Gastroesophageal sphincter (tissue), 4 donors: ENCODE measurements around the gene DLG4. TPM values are rescaled to one million over a fixed set of nuclear protein-coding genes. Genes with fewer than 3 reads are reported as not detected.

Experiments used
- ATAC-seq: fragments of 150-250 bp; one replicate; pipeline ENCODE4 v1.9.1; 2016; ENCODE audit warnings: mild to moderate bottlenecking, moderate library complexity
- H3K27ac ChIP-seq, 4 donors: fragments of 200-600 bp; sonication (generic) in 3 of 4; 1 replicate in 3 of 4; 2 replicates in 1 of 4; pipeline ENCODE4 v1.5.1; 2016 to 2019
- H3K27me3 ChIP-seq: fragments of 200-600 bp; sonication (generic); one replicate; pipeline ENCODE4 v1.5.1; 2019
- H3K36me3 ChIP-seq, 2 donors: fragments of 200-600 bp; sonication (generic); one replicate each; pipeline ENCODE4 v1.5.1; 2019; ENCODE audit warnings: control low read depth in 1 of 2
- H3K4me1 ChIP-seq, 3 donors: fragments of 200-600 bp; sonication (generic); 1 replicate in 2 of 3; 2 replicates in 1 of 3; pipeline ENCODE4 v1.5.1; 2016 to 2019; ENCODE audit warnings: control low read depth in 2 of 3
- H3K4me3 ChIP-seq, 2 donors: fragments of 200-600 bp; sonication (generic); one replicate each; pipeline ENCODE4 v1.5.1; 2019; ENCODE audit warnings: mild to moderate bottlenecking in 1 of 2, moderate library complexity in 1 of 2
- H3K9me3 ChIP-seq, 3 donors: fragments of 200-600 bp; sonication (generic); one replicate each; pipeline ENCODE4 v1.5.1; 2017 to 2019; ENCODE audit warnings: control low read depth in 2 of 3
- EP300 ChIP-seq: sonication (generic); formaldehyde crosslinking; IDR thresholded peaks from one replicate; pipeline ENCODE4 v1.6.1; 2017; ENCODE audit warnings: antibody characterized with exemption, mild to moderate bottlenecking
- POLR2A ChIP-seq, 2 donors: fragments of 450-650 bp; IDR thresholded peaks; one replicate each; pipeline ENCODE4 v1.6.1; 2017; ENCODE audit warnings: antibody characterized with exemption in 2 of 2, mild to moderate bottlenecking in 2 of 2, moderate library complexity in 1 of 2
- POLR2AphosphoS5 ChIP-seq: sonication (generic); formaldehyde crosslinking; IDR thresholded peaks from one replicate; pipeline ENCODE4 v1.6.1; 2017; ENCODE audit warnings: antibody characterized with exemption
- WGBS, 2 donors: methylation state at CpG; one replicate each; pipeline ENCODE4 v1.1.5; 2018; ENCODE audit warnings: low coverage in 1 of 2; 5-methylcytosine and 5-hydroxymethylcytosine counted together
- total RNA-seq, 4 donors: library from RNA; depleted of rRNA; stranded (reverse); fragments of >200 nt; gene quantifications; one replicate each; pipeline ENCODE4 v1.1.0, GENCODE V29; 2016
- TF ChIP-seq, protein P1 (sequence below), 4 experiments: fragments of 200-600 bp in 2 of 4; fragments of 450-650 bp in 2 of 4; sonication (generic) in 1 of 4; IDR thresholded peaks; one replicate each; pipeline ENCODE4 v1.5.1; 2017 to 2019; ENCODE audit warnings: antibody characterized with exemption in 4 of 4, mild to moderate bottlenecking in 2 of 4, moderate library complexity in 2 of 4

Gene DLG4
- total RNA-seq, 4 donors from 2014 or later: 14.1 to 21.7 (median 16.5) TPM

DNA sequence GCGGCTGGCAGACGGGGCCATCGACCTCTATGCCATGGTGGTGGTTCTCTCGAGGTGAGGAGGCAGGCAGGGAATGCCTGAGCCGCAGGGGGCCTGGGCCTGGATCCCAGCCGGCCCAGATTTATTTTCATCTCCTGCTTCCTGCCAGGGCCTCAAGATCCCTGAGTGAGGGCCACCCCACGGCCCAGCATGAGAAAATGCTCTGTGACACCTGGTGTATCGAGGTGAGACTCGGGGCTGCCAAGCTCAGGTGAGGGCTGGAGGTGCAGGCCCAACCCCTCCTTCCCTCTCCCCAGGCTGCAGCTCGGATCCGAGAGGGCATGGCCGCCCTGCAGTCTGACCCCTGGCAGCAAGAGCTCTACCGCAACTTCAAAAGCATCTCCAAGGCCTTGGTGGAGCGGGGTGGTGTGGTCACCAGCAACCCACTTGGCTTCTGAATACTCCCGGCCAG lies 5.0 kb upstream of the DLG4 start:
- Histone ChIP-seq H3K4me3 (no peak overlapping the region), H3K4me1 (peaks cover 2 to 29% (median 6%) of the 10 kb centered on the region in 3 donors), H3K9me3 (no peaks in the 10 kb centered on the region), H3K27ac (peak overlapping the region in 2 of 4 donors; percentile 11 to 62), H3K36me3 (peaks cover 0 to 88% of the 10 kb centered on the region in 2 donors), H3K27me3 (no peaks in the 10 kb centered on the region)
- no peak for ATAC-seq
- whole genome bisulfite sequencing, 2 donors: 87% methylated on average over 3 of the region's 15 CpGs; no CpG with 5 or more reads in 1 of the 2 donors
- TF ChIP-seq, protein P1, sequence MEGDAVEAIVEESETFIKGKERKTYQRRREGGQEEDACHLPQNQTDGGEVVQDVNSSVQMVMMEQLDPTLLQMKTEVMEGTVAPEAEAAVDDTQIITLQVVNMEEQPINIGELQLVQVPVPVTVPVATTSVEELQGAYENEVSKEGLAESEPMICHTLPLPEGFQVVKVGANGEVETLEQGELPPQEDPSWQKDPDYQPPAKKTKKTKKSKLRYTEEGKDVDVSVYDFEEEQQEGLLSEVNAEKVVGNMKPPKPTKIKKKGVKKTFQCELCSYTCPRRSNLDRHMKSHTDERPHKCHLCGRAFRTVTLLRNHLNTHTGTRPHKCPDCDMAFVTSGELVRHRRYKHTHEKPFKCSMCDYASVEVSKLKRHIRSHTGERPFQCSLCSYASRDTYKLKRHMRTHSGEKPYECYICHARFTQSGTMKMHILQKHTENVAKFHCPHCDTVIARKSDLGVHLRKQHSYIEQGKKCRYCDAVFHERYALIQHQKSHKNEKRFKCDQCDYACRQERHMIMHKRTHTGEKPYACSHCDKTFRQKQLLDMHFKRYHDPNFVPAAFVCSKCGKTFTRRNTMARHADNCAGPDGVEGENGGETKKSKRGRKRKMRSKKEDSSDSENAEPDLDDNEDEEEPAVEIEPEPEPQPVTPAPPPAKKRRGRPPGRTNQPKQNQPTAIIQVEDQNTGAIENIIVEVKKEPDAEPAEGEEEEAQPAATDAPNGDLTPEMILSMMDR (IDR thresholded peaks at IDR 0.05): no peak
- no peak for TF ChIP-seq POLR2AphosphoS5
- TF ChIP-seq POLR2A (IDR thresholded peaks at IDR 0.05): no peak
- no peak for TF ChIP-seq EP300

DNA sequence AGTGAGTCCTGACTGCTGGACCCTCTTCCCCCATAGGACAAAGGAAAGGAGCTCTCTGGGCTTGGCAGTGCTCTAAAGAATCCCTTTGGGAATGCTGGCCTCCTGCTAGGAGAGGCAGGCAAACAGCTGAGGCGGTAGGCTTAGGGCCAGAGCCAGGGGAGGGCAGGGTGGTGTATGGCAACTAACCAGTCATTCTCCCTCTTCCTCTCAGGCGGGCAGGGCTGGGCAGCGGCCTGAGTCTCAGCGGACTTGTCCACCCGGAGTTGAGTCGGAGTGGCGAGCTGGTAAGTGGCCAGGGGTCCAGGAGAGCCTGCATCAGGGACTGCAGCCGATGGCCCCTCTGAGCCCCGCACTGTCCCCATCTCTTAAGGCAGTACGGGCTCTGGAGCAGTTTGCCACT lies 4.5 kb upstream of the DLG4 start:
- Histone ChIP-seq H3K4me3 (no peak overlapping the region), H3K4me1 (peaks cover 2 to 34% (median 6%) of the 10 kb centered on the region in 3 donors), H3K27me3 (no peaks in the 10 kb centered on the region), H3K36me3 (peaks cover 0 to 82% of the 10 kb centered on the region in 2 donors), H3K27ac (peak overlapping the region in 2 of 4 donors; percentile 25 to 62), H3K9me3 (no peaks in the 10 kb centered on the region)
- ATAC-seq: no peak
- 78% methylated on average over 10 of the region's 10 CpGs; no CpG with 5 or more reads in 1 of the 2 donors for WGBS, 2 donors
- TF ChIP-seq, protein P1 (IDR thresholded peaks at IDR 0.05): no peak
- TF ChIP-seq POLR2AphosphoS5: peak; percentile 20

DNA sequence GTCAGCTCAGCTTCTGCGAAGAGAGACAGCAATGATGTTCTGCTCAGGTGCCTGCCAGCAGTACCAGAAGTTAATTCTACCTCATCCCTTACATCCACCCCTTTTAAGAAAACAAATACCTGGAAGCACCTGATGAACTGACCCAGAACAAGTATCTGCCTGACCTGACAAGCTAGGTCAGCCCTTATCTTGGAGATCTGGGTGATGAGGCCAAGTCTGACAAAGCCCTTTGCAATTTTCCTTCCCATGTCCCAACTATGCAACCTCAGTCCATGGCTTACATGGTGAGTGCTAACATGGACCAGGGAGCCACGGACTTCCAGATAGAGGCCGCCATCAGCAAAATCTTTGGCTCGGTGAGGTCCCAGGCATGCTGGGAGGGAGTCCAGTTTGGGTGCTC lies 3.7 kb upstream of the DLG4 start:
- Histone ChIP-seq H3K4me3 (no peak overlapping the region), H3K4me1 (peaks cover 2 to 41% (median 7%) of the 10 kb centered on the region in 3 donors), H3K9me3 (no peaks in the 10 kb centered on the region), H3K36me3 (peaks cover 0 to 75% of the 10 kb centered on the region in 2 donors), H3K27me3 (no peaks in the 10 kb centered on the region), H3K27ac (peak overlapping the region in 2 of 4 donors; percentile 7 to 38)
- no peak for ATAC-seq
- WGBS, 2 donors: no CpG with 5 or more reads among the region's 4 CpGs
- no peak for TF ChIP-seq POLR2AphosphoS5
- TF ChIP-seq, protein P1 (IDR thresholded peaks at IDR 0.05): no peak
- no peak for TF ChIP-seq EP300
- TF ChIP-seq POLR2A (IDR thresholded peaks at IDR 0.05): no peak

DNA sequence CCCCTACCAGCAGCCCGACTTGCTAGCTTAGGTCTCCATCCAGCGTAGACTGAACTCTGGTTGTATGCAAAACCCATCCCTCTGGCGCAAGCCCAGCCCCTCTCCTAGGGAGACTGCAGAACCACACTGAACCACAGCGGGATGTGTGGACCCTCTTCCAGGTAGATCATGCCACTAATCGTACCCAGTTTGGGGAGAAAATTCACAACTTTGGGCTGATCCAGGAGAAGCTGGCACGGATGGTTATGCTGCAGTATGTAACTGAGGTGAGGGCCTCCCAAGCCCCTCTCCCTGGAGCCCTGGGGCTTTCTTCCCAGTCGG lies 3.3 kb upstream of the DLG4 start:
- peaks cover 0 to 70% of the 10 kb centered on the region in 2 donors for H3K36me3 ChIP-seq
- TF ChIP-seq POLR2AphosphoS5: no peak
- 20% methylated on average over 1 of the region's 7 CpGs; no CpG with 5 or more reads in 1 of the 2 donors for WGBS, 2 donors
- H3K27me3 ChIP-seq: no peaks in the 10 kb centered on the region
- peaks cover 2 to 45% (median 11%) of the 10 kb centered on the region in 3 donors for H3K4me1 ChIP-seq
- H3K9me3 ChIP-seq: no peaks in the 10 kb centered on the region
- H3K4me3 ChIP-seq: no peak overlapping the region
- H3K27ac ChIP-seq: peak overlapping the region in 3 of 4 donors; percentile 7 to 88 (median 38)
- no peak for ATAC-seq

- Histone ChIP-seq H3K27me3 (no peaks in the 10 kb centered on the region), H3K9me3 (no peaks in the 10 kb centered on the region), H3K36me3 (peaks cover 0 to 64% of the 10 kb centered on the region in 2 donors), H3K27ac (peak overlapping the region in 3 of 4 donors; percentile 88 to 98 (median 97)), H3K4me3 (no peak overlapping the region), H3K4me1 (peaks cover 2 to 50% (median 15%) of the 10 kb centered on the region in 3 donors)
- no peak for ATAC-seq
- TF ChIP-seq EP300 (no peak), POLR2A (IDR thresholded peaks at IDR 0.05) (no peak), POLR2AphosphoS5 (no peak)
- TF ChIP-seq, protein P1 (IDR thresholded peaks at IDR 0.05): no peak
- WGBS, 2 donors: 60 to 65% methylated on average over 6 of the region's 15 CpGs
These were observed 2.7 kb upstream of the DLG4 start for GRCh38 chr17:7222093-7222971.
